HFF-Myc (cell line): ENCODE results near the gene SMCHD1.

Experiments
- DNase-seq: peaks from one replicate; pipeline ENCODE4 v3.0.0-alpha.2; 2011; ENCODE audit warnings: low read depth; ENCODE audit errors: extremely low read depth
- H3K4me3 ChIP-seq: replicated peaks from 2 replicates; pipeline ENCODE4 v1.5.1; 2011; ENCODE audit warnings: low read depth, mild to moderate bottlenecking, control low read depth, low read length
- CTCF ChIP-seq: IDR thresholded peaks from 2 replicates; pipeline ENCODE4 v1.5.1; 2012; ENCODE audit warnings: mild to moderate bottlenecking, low read depth, low read length, control low read depth; ENCODE audit errors: missing control alignments

The SMCHD1 gene

GRCh38 chr18:2822213-2822921, 166.8 kb downstream of the SMCHD1 start:
- no peak for TF ChIP-seq CTCF

DNA sequence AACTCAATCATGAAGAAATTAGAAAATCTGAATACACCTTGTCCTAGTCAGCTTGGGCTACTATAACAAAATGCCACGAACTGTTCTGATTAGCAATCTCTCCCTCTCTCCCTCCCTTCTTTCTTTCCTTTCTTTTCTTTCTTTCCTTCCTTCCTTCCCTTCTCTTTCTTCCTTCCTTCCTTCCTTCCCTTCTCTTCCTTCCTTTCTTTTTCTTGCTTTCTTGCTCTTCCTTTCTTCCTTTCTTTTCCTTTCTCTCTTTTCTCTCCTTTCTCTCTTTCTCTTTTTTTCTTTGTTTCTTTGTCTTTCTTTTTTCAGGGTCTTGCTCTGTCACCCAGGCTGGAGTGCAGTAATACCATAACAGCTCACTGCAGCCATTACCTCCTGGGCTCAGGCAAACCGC, 167.7 kb downstream of the SMCHD1 start:
- no peak for TF ChIP-seq CTCF
- no peak overlapping the region for H3K4me3 ChIP-seq
- DNase-seq = no peak

More at GRCh38 chr18:2822213-2822921, 166.8 kb downstream of the SMCHD1 start:
- H3K4me3 ChIP-seq = no peak overlapping the region
- DNase-seq = no peak

GRCh38 chr18:2823966-2824365, 168.4 kb downstream of the SMCHD1 start:
- DNase-seq = no peak
- no peak for TF ChIP-seq CTCF
- no peak overlapping the region for H3K4me3 ChIP-seq

- no peak overlapping the region for H3K4me3 ChIP-seq
- DNase-seq = no peak
- no peak for TF ChIP-seq CTCF
These were observed 169.3 kb downstream of the SMCHD1 start for GRCh38 chr18:2824865-2825264.

DNA sequence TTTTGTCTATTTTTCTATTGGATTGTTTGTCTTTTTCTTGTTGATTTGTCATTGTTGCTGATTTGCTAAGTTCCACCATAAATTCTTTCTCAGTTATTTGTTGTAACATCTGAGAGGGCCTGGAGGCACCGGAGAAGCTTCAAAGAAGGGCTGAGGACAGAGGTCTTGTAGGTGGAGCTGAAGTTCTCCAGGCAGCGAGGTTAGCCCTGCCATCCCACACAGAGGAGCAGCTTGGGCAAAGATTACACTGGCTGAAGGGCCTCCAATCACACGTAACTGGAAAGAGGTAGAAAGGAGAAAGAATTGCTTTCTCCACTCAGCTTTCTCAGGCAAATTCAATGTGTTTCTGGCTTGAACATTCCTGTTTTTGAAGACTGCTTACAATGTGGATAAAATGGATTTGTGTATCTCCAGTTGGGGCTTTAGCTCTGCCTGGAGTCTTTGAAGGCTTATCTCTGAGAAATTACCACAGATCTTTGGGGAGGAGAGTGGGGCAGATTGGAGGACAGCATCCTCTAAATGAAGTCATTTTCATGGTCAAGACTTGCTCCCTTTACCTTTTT, 170.2 kb downstream of the SMCHD1 start:
- no peak for TF ChIP-seq CTCF
- no peak for DNase-seq
- H3K4me3 ChIP-seq = no peak overlapping the region

DNA sequence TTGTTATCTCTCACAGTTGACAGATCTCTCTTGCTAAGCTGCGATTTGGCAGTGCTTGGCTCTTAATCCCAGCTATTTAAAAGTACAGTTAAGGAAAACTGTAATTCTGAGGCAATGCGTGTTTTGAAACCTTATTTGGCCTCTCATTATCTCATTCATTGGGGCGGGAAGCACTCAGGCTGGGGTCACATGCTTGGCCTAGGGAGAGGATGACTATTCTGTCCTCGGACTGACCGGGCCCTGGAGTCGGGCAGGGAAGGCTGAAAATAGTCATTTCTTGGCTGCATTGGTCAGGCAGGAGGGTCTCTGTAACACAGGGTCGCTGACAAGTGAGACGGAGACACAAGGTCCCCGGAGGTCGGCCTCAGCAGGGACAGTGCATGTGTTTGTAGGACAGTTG, 171.1 kb downstream of the SMCHD1 start:
- DNase-seq = no peak
- no peak for TF ChIP-seq CTCF
- no peak overlapping the region for H3K4me3 ChIP-seq
